GM23248 (cell line): ENCODE results near the gene KDELR3. TPM values are rescaled to one million over a fixed set of nuclear protein-coding genes. Genes with fewer than 3 reads are reported as not detected.

Source experiments
- DNase-seq: peaks from one replicate; pipeline ENCODE4 v3.0.0-alpha.2; 2015
- H2AFZ ChIP-seq: fragments of 200-600 bp; sonication (generic); 2 replicates; pipeline ENCODE4 v1.6.1; 2016; ENCODE audit warnings: antibody characterized with exemption
- H3F3A ChIP-seq: fragments of 200-600 bp; sonication (generic); 2 replicates; pipeline ENCODE4 v1.6.1; 2016; ENCODE audit warnings: mild to moderate bottlenecking, antibody characterized with exemption, mixed run types; ENCODE audit not compliant: insufficient read depth
- H3K27ac ChIP-seq: fragments of 200-600 bp; sonication (generic); 2 replicates; pipeline ENCODE4 v1.5.1; 2016; ENCODE audit warnings: mild to moderate bottlenecking
- H3K27me3 ChIP-seq: fragments of 200-600 bp; sonication (generic); replicated peaks from 2 replicates; pipeline ENCODE4 v1.6.1; 2016; ENCODE audit warnings: mild to moderate bottlenecking; ENCODE audit not compliant: insufficient read depth
- H3K36me3 ChIP-seq: fragments of 200-600 bp; sonication (generic); 2 replicates; pipeline ENCODE4 v1.6.1; 2016; ENCODE audit warnings: low read depth, mild to moderate bottlenecking
- H3K4me1 ChIP-seq: fragments of 200-600 bp; sonication (generic); 2 replicates; pipeline ENCODE4 v1.6.1; 2016; ENCODE audit warnings: mild to moderate bottlenecking; ENCODE audit not compliant: insufficient read depth
- H3K4me2 ChIP-seq: fragments of 200-600 bp; sonication (generic); one replicate; pipeline ENCODE4 v1.6.1; 2016; ENCODE audit warnings: mild to moderate bottlenecking; ENCODE audit not compliant: unreplicated experiment
- H3K4me3 ChIP-seq: fragments of 200-600 bp; sonication (generic); 2 replicates; pipeline ENCODE4 v1.5.1; 2016; ENCODE audit warnings: mild to moderate bottlenecking
- H3K79me2 ChIP-seq: fragments of 200-600 bp; sonication (generic); 2 replicates; pipeline ENCODE4 v1.6.1; 2016; ENCODE audit warnings: mild to moderate bottlenecking; ENCODE audit not compliant: insufficient read depth
- H3K9ac ChIP-seq: fragments of 200-600 bp; sonication (generic); 2 replicates; pipeline ENCODE4 v1.6.1; 2016; ENCODE audit warnings: mild to moderate bottlenecking
- H3K9me2 ChIP-seq: fragments of 200-600 bp; sonication (generic); 2 replicates; pipeline ENCODE4 v1.6.1; 2016; ENCODE audit warnings: mixed run types, mild to moderate bottlenecking, moderate library complexity; ENCODE audit not compliant: insufficient read depth
- H3K9me3 ChIP-seq: fragments of 200-600 bp; sonication (generic); one replicate; pipeline ENCODE4 v1.6.1; 2017; ENCODE audit warnings: low read depth
- H4K20me1 ChIP-seq: fragments of 200-600 bp; sonication (generic); 2 replicates; pipeline ENCODE4 v1.6.0; 2016; ENCODE audit not compliant: insufficient read depth
- EZH2 ChIP-seq: fragments of 200-600 bp; sonication (generic); IDR thresholded peaks from 2 replicates; pipeline ENCODE4 v1.6.1; 2018; ENCODE audit warnings: antibody characterized with exemption, mild to moderate bottlenecking; ENCODE audit not compliant: insufficient read depth, poor library complexity, severe bottlenecking
- EZH2phosphoT487 ChIP-seq: fragments of 200-600 bp; sonication (generic); IDR thresholded peaks from 2 replicates; pipeline ENCODE4 v1.6.1; 2018; ENCODE audit warnings: antibody characterized with exemption, moderate library complexity, mild to moderate bottlenecking, low read depth; ENCODE audit not compliant: insufficient read depth
- WGBS, 2 experiments: methylation state at CpG; one replicate each; pipeline ENCODE4 v1.1.6; 2015 to 2017; ENCODE audit warnings: low lambda C conversion rate in 2 of 2, low coverage in 1 of 2; ENCODE audit errors: missing lambda C conversion rate in 2 of 2; 5-methylcytosine and 5-hydroxymethylcytosine counted together
- in situ Hi-C: fragments of 300-500 bp; cut with MboI; formaldehyde crosslinking; loops from 2 replicates; pipeline ENCODE4 v1.15.0; 2020
- polyA plus RNA-seq: library from polyadenylated mRNA; unstranded; fragments of >200 nt; fragmentation: Nextera tagmentation; extraction: Ambion mirVana; gene quantifications from 2 replicates; pipeline ENCODE4 v1.2.1, GENCODE V29; 2016
- total RNA-seq: library from RNA; depleted of rRNA; stranded (reverse); fragments of >200 nt; shearing (Covaris generic); gene quantifications from 2 replicates; pipeline ENCODE4 v1.2.3, GENCODE V29; 2014

The KDELR3 gene
- total and polyA plus RNA-seq, 2 experiments from 2014 or later: 191 to 326 TPM

DNA sequence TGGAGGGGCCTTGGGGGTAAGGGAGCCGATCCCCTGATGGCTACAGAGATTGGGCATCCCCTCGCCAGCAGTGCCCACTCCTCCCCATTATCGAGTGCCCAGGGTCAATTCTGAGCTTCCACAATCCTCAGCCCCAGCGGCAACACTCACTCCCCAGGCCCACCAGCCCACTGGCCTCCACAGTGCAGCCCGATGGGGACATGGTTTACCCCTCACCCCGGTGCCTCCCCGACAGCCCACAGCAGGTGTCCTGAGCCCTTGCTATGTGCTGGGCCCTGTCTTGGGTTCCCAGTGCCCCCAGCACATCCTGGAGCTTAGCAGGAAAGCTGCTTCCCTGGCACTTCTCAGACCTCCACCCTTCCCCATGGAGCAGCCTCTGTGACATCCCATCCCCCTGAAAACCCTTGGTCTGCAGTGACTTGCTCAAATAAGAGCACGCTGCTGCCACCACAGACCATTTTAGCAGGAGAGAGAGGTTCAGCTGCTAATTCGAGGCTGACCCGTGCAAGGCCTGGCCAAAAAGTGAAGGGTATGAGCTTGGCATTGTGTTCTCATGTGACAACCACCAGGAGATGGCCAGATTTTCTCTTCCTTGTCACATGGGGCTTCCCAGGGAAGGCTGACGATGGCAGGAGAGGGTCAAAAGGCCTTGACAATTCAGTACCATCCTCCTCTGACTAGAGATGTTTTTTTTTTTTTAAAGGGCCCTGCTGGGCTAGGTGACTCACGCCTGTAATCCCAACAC, 36.5 kb upstream of the KDELR3 start:
- Histone ChIP-seq H3K36me3 (no peaks in the 10 kb centered on the region), H4K20me1 (no peaks in the 10 kb centered on the region), H3K4me2 (no peak overlapping the region), H3K79me2 (no peaks in the 10 kb centered on the region), H3K27ac (no peak overlapping the region), H3K9me3 (no peaks in the 10 kb centered on the region), H2AFZ (no peak overlapping the region), H3K4me1 (no peaks in the 10 kb centered on the region), H3F3A (no peaks in the 10 kb centered on the region), H3K9ac (no peak overlapping the region), H3K9me2 (no peaks in the 10 kb centered on the region), H3K4me3 (no peak overlapping the region), H3K27me3 (no peaks in the 10 kb centered on the region; the same call in 1 of the 2 replicates)
- WGBS, 2 experiments: 73 to 75% methylated on average over 11 to 12 of the region's 12 CpGs
- no peak for DNase-seq
- in situ Hi-C loops: no loop called here
- TF ChIP-seq EZH2 (no peak), EZH2phosphoT487 (no peak)

DNA sequence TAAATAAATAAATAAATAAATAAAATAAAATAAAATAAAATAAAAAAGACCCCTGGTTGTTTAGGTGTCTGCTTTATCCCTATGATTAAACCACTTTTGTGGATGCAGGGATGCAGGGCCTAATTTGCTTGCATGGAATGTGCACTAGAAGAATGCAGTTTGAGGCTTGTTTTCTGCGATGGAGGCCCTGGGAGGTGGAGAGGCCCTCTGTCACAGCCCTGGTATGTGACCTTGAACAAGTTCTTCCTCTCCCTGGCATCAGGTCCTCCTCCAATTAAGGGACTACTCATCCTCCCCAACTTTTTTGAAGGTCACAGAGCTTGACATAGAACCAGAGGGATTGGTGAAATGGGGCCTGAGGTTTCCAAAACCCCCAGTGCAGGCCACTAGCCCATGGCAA, 35.6 kb upstream of the KDELR3 start:
- WGBS, 2 experiments: 71 to 91% methylated on average over 1 of the region's 1 CpG
- H3K4me3 ChIP-seq: no peak overlapping the region
- no peaks in the 10 kb centered on the region for H3K9me3 ChIP-seq
- TF ChIP-seq EZH2 (no peak), EZH2phosphoT487 (no peak)
- H3K4me1 ChIP-seq: no peaks in the 10 kb centered on the region
- H2AFZ ChIP-seq: no peak overlapping the region
- no peaks in the 10 kb centered on the region for H4K20me1 ChIP-seq
- DNase-seq: no peak
- H3K27ac ChIP-seq: no peak overlapping the region
- no peaks in the 10 kb centered on the region for H3K9me2 ChIP-seq
- no peaks in the 10 kb centered on the region for H3K36me3 ChIP-seq
- no peak overlapping the region for H3K9ac ChIP-seq
- in situ Hi-C loops: no loop called here
- H3F3A ChIP-seq: no peaks in the 10 kb centered on the region
- H3K79me2 ChIP-seq: no peaks in the 10 kb centered on the region
- no peak overlapping the region for H3K4me2 ChIP-seq
- H3K27me3 ChIP-seq: no peaks in the 10 kb centered on the region; the same call in 1 of the 2 replicates

DNA sequence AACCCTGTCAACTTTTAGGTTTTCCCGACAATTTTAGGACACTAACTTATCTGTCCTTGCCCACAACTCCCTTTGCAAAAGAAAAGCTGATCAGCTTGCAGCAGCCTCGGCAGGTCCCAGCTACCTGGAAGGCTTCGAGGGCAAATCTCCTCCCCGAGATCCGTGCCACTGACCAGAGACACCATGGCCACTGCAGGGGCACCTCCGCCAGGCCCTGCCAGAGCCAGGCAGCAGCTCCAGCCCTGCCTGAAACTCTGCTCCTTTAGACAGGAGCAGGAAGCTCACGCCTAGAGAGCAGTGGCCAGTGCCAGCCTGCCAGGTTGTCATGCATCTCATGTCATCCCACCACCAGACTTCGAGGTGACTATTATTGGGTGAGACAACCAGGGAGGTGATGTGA, 34.0 kb upstream of the KDELR3 start:
- Histone ChIP-seq H3K9ac (no peak overlapping the region), H3K27me3 (no peaks in the 10 kb centered on the region; the same call in 1 of the 2 replicates), H4K20me1 (no peaks in the 10 kb centered on the region), H3K79me2 (no peaks in the 10 kb centered on the region), H3K36me3 (no peaks in the 10 kb centered on the region), H3F3A (no peaks in the 10 kb centered on the region), H3K4me2 (no peak overlapping the region), H3K27ac (no peak overlapping the region), H3K4me3 (no peak overlapping the region), H3K4me1 (no peaks in the 10 kb centered on the region), H3K9me2 (no peaks in the 10 kb centered on the region), H2AFZ (no peak overlapping the region), H3K9me3 (no peaks in the 10 kb centered on the region)
- no peak for DNase-seq
- TF ChIP-seq EZH2phosphoT487 (no peak), EZH2 (no peak)
- in situ Hi-C loops: no loop called here
- WGBS, 2 experiments: 63 to 65% methylated on average over 8 of the region's 8 CpGs

DNA sequence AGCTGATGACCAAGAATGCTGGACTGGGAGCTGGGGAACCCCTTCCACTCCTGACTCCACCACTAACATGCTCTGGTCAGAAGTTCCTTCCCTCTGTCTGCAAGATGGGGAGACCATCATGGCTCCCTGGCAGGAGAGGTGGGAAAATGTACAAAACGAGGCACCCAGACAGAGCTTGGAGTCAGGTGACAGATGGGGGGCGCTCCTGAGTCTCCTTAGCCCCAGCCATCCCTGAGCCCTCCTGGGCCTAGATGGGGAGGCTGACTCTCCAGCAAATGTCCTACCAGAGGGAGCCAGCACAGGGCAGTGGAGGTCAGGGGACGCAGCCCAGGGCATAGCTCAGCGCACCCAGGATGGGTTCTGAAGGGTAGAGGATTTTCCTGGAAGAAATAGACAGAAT, 32.9 kb upstream of the KDELR3 start:
- DNase-seq: no peak
- no peaks in the 10 kb centered on the region for H4K20me1 ChIP-seq
- H3K4me2 ChIP-seq: no peak overlapping the region
- no peak overlapping the region for H3K27ac ChIP-seq
- no peak overlapping the region for H3K9ac ChIP-seq
- no peaks in the 10 kb centered on the region for H3K36me3 ChIP-seq
- H3K27me3 ChIP-seq: no peaks in the 10 kb centered on the region; the same call in 1 of the 2 replicates
- H3K4me1 ChIP-seq: no peaks in the 10 kb centered on the region
- no peak for TF ChIP-seq EZH2phosphoT487
- TF ChIP-seq EZH2: no peak
- H3K79me2 ChIP-seq: no peaks in the 10 kb centered on the region
- in situ Hi-C loops: no loop called here
- H3K9me2 ChIP-seq: no peaks in the 10 kb centered on the region
- H3K9me3 ChIP-seq: no peaks in the 10 kb centered on the region
- WGBS, 2 experiments: 66 to 76% methylated on average over 4 of the region's 4 CpGs
- no peak overlapping the region for H3K4me3 ChIP-seq
- no peaks in the 10 kb centered on the region for H3F3A ChIP-seq
- no peak overlapping the region for H2AFZ ChIP-seq
